Measurements from ENCODE around the gene CCDC144A.
"Not testable (repeated sequence)": the region's sequence is repeated elsewhere in the genome, so short reads cannot be mapped to it uniquely, and the experiment has no call there.

Gene CCDC144A, protein sequence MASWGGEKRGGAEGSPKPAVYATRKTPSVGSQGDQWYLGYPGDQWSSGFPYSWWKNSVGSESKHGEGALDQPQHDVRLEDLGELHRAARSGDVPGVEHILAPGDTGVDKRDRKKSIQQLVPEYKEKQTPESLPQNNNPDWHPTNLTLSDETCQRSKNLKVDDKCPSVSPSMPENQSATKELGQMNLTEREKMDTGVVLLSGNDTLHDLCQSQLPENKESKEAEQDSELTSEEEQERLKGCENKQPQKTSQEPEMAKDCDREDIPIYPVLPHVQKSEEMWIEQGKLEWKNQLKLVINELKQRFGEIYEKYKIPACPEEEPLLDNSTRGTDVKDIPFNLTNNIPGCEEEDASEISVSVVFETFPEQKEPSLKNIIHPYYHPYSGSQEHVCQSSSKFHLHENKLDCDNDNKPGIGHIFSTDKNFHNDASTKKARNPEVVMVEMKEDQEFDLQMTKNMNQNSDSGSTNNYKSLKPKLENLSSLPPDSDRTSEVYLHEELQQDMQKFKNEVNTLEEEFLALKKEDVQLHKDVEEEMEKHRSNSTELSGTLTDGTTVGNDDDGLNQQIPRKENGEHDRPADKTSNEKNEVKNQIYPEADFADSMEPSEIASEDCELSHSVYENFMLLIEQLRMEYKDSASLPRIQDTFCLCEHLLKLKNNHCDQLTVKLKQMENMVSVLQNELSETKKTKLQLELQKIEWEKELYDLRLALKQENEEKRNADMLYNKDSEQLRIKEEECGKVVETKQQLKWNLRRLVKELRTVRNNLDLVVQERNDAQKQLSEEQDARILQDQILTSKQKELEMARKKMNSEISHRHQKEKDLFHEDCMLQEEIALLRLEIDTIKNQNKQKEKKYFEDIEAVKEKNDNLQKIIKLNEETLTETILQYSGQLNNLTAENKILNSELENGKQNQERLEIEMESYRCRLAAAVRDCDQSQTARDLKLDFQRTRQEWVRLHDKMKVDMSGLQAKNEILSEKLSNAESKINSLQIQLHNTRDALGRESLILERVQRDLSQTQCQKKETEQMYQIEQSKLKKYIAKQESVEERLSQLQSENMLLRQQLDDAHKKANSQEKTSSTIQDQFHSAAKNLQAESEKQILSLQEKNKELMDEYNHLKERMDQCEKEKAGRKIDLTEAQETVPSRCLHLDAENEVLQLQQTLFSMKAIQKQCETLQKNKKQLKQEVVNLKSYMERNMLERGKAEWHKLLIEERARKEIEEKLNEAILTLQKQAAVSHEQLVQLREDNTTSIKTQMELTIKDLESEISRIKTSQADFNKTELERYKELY (N-terminal part only)

DNA sequence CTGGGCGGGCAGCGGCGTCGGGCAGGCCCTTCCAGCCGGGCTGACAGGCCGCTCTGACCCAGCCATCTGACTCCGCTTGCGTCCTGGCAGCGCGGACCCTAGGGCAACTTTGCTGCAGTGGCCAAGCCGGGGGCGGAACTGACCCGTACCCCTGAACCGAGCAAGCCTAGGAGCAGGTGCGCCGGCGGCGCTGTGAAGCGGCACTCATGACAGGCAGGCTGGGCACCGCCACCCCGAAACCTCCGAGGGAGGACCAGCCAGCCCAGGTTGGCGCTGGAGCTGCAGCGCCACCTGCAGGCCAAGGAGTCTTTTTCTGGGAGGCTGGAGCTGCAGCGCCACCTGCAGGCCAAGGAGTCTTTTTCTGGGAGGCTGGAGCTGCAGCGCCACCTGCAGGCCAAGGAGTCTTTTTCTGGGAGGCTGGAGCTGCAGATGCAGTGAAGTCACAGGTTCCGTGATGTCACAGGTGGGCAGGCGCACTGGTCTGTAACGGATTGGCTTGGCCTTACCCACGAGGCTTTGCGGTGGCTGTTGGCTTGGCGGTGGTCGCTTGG lies at the start of gene CCDC144A:
Gene CCDC144A (plus strand): TSS at position 511 of the 551 bp plus-strand sequence. CDS start 160 bp downstream, outside the sequence.
- H3K4me3 ChIP-seq (ENCODE audit: low read length in 2 of 2); H3K9me3 ChIP-seq (ENCODE audit: control insufficient read depth in 2 of 2, low read length in 2 of 2); H3K27ac ChIP-seq (ENCODE audit: low read length); H3K9ac ChIP-seq (ENCODE audit: low read length in 2 of 2); H3K36me3 ChIP-seq (ENCODE audit: control insufficient read depth in 2 of 2, insufficient read depth in 2 of 2, low read length in 2 of 2); H3K27me3 ChIP-seq (ENCODE audit: control insufficient read depth in 1 of 2, insufficient read depth in 2 of 2, low read length in 2 of 2); H3K4me1 ChIP-seq (ENCODE audit: control insufficient read depth, insufficient read depth, low read length): not testable (repeated sequence)

DNA sequence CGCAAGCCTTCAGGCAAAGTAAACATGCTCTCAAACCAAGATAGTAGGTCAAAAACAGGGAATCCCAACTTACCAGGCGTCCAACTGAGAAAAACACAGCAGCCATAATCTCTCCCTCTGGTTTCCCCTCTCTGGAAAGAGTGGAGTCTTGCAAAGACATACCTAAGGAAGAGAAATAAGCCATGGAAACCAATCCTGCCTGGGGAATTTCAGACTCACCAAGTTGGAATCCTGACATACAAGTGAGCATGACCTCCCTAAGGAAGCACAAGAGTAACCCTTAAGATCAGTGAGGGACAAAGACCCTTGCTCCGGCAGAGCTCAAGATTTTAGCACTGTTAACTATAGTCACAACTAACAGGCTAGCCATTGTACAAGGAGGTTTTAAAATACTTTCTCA lies 40.5 kb upstream of the CCDC144A start:
- H3K36me3 ChIP-seq (ENCODE audit: control insufficient read depth in 2 of 2, insufficient read depth in 2 of 2, low read length in 2 of 2), result peaks cover 3% of the 10 kb centered on the region in 2 donors
- H3K9me3 ChIP-seq (ENCODE audit: control insufficient read depth in 2 of 2, low read length in 2 of 2), result no peaks in the 10 kb centered on the region
- H3K9ac ChIP-seq (ENCODE audit: low read length in 2 of 2), result no peak overlapping the region
- no peak overlapping the region for H3K4me3 ChIP-seq (ENCODE audit: low read length in 2 of 2)
- no peaks in the 10 kb centered on the region for H3K4me1 ChIP-seq (ENCODE audit: control insufficient read depth, insufficient read depth, low read length)
- H3K27me3 ChIP-seq (ENCODE audit: control insufficient read depth in 1 of 2, insufficient read depth in 2 of 2, low read length in 2 of 2), result no peaks in the 10 kb centered on the region
- no peak overlapping the region for H3K27ac ChIP-seq (ENCODE audit: low read length)

DNA sequence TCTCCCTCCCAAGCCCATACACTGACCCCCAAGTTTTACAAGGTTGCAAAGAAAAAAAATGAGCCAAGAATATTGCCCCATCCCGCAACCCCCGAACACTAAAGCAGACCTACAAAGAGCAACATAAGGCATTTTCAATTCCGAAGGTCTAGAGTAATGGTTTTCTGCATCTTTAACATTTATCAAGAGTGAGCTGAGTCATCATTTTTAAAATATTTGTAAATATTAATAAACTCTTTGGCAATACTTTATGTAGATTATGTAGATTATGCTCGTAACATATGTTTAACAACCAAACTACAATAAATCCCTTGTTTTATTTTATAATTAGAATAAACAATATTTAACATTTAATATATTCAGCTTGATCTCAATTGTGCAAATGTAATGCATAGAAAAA lies 37.8 kb upstream of the CCDC144A start:
- Histone ChIP-seq H3K9me3 (ENCODE audit: control insufficient read depth in 2 of 2, low read length in 2 of 2) (no peaks in the 10 kb centered on the region), H3K9ac (ENCODE audit: low read length in 2 of 2) (no peak overlapping the region)

DNA sequence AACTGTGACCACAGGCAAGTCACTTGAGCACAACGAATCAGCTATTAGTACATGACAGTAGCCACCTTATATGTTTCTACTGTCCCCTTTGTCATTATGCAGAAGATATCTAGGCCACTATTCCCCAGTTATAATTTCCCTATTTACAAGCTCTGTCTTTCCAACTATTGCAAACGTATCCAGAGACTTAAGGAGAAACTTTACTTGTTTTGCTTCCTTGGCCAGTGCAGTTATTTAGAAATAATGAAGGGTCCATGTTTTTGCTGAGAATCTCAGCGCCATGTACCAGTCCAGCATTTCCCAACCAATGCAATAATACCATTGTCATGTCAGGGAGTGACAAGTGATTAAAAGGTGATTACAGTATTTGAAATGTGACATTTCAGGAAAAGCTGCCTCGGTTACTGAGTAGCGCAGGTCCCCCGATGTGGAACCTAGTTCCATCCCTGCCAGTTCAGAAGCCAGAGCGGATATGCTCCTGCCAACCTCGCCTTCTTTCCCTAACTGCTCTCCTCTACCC lies 37.1 kb upstream of the CCDC144A start:
- peak overlapping the region; percentile 74 for H3K27ac ChIP-seq (ENCODE audit: low read length)
- H3K4me1 ChIP-seq (ENCODE audit: control insufficient read depth, insufficient read depth, low read length), result no peaks in the 10 kb centered on the region
- peak overlapping the region; percentile 72 to 81 for H3K9ac ChIP-seq (ENCODE audit: low read length in 2 of 2)

More for the DNA sequence above, 37.8 kb upstream of the CCDC144A start:
- peaks cover 0 to under 1% of the 10 kb centered on the region in 2 donors for H3K36me3 ChIP-seq (ENCODE audit: control insufficient read depth in 2 of 2, insufficient read depth in 2 of 2, low read length in 2 of 2)
- no peaks in the 10 kb centered on the region for H3K27me3 ChIP-seq (ENCODE audit: control insufficient read depth in 1 of 2, insufficient read depth in 2 of 2, low read length in 2 of 2)
- no peak overlapping the region for H3K27ac ChIP-seq (ENCODE audit: low read length)
- H3K4me3 ChIP-seq (ENCODE audit: low read length in 2 of 2), result no peak overlapping the region
- H3K4me1 ChIP-seq (ENCODE audit: control insufficient read depth, insufficient read depth, low read length), result no peaks in the 10 kb centered on the region

DNA sequence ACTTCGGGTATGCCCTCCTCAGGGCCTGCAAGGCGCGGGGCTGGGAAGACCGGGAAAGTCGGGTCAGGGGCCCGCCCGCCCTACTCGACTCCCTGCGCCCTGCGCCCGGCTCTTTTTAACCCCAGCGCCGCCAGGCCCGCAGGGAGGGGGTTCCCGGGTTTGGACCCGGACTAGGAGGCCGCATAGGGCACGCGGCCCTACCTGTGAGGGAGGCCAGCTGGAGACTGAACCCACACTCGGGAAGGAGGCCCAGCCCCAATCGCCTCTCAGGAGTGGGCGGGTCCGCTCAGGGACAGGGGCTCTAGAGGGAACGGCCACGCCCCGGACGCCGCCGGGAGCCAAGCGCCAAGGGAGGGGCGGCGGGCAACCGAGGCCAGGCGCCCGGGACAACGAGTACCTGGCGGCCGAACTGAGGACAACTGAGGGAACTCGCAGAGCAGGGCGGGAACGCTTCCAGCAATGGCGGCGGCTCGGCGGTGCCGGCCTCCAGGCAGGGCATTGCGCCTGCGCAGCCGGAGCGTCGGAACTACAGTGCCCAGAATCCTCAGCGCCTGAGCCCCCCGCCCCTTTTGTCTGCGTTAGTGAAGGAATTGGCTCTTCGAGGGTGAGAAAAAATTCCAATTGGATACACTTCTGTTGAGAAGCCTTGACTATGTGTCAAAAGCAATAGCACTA lies 36.5 kb upstream of the CCDC144A start, which contains the start of gene ZNF624:
Gene ZNF624 (minus strand): TSS at position 484 of the 675 bp plus-strand sequence.
- H3K4me1 ChIP-seq (ENCODE audit: control insufficient read depth, insufficient read depth, low read length), result no peaks in the 10 kb centered on the region
- no peaks in the 10 kb centered on the region for H3K9me3 ChIP-seq (ENCODE audit: control insufficient read depth in 2 of 2, low read length in 2 of 2)
- H3K27me3 ChIP-seq (ENCODE audit: control insufficient read depth in 1 of 2, insufficient read depth in 2 of 2, low read length in 2 of 2), result no peaks in the 10 kb centered on the region
- H3K27ac ChIP-seq (ENCODE audit: low read length), result peak within 1 kb of the TSS; percentile 74
- no peaks in the 10 kb centered on the region for H3K36me3 ChIP-seq (ENCODE audit: control insufficient read depth in 2 of 2, insufficient read depth in 2 of 2, low read length in 2 of 2)
- H3K4me3 ChIP-seq (ENCODE audit: low read length in 2 of 2), result peak within 1 kb of the TSS; percentile 71 to 81
- peak within 1 kb of the TSS; percentile 72 to 81 for H3K9ac ChIP-seq (ENCODE audit: low read length in 2 of 2)

More for the DNA sequence above, 37.1 kb upstream of the CCDC144A start:
- no peaks in the 10 kb centered on the region for H3K36me3 ChIP-seq (ENCODE audit: control insufficient read depth in 2 of 2, insufficient read depth in 2 of 2, low read length in 2 of 2)
- H3K27me3 ChIP-seq (ENCODE audit: control insufficient read depth in 1 of 2, insufficient read depth in 2 of 2, low read length in 2 of 2), result no peaks in the 10 kb centered on the region
- H3K4me3 ChIP-seq (ENCODE audit: low read length in 2 of 2), result peak overlapping the region; percentile 71 to 81
- H3K9me3 ChIP-seq (ENCODE audit: control insufficient read depth in 2 of 2, low read length in 2 of 2), result no peaks in the 10 kb centered on the region

DNA sequence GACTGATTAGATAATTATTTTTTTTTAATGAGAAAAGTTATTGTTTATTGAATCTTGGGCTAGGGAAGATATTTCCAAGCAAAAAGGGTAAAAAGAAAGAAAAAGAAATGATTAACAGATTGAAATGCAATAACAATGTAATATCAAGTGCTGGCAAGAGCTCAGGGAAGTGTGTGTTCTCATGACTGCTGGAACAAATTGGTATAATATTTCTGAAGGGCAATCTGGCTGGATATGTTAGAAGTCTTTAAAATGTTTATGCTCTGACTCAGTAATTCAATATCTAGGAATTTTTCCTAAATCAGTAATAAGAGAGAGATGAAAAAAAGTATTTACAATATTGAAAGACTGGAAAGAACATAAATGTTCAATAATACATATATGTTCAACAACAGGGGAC lies 28.8 kb upstream of the CCDC144A start:
- Histone ChIP-seq H3K4me3 (ENCODE audit: low read length in 2 of 2) (no peak overlapping the region), H3K27me3 (ENCODE audit: control insufficient read depth in 1 of 2, insufficient read depth in 2 of 2, low read length in 2 of 2) (no peaks in the 10 kb centered on the region), H3K9ac (ENCODE audit: low read length in 2 of 2) (no peak overlapping the region), H3K9me3 (ENCODE audit: control insufficient read depth in 2 of 2, low read length in 2 of 2) (no peaks in the 10 kb centered on the region), H3K27ac (ENCODE audit: low read length) (no peak overlapping the region), H3K4me1 (ENCODE audit: control insufficient read depth, insufficient read depth, low read length) (no peaks in the 10 kb centered on the region), H3K36me3 (ENCODE audit: control insufficient read depth in 2 of 2, insufficient read depth in 2 of 2, low read length in 2 of 2) (no peaks in the 10 kb centered on the region)

DNA sequence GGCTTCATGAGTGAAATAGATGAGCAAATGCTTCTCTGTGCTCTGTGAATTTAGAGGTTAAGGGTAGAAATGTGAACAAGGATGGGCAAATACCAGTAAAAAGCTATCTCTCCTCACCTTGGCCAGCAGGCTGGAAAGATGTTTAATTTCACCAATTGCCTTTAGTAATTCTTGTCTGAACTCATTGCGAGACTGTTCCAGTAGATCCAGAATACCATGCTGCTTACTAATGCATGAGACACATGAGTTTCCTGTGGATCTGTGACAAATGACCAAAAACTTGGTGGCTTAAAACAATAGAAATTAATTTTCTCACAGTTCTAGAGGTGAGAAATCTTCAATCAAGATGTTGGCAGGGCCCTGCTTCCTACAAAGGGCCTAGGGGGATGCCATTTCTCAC lies 27.1 kb upstream of the CCDC144A start:
- Histone ChIP-seq H3K27me3 (ENCODE audit: control insufficient read depth in 1 of 2, insufficient read depth in 2 of 2, low read length in 2 of 2) (peaks cover 0 to 5% of the 10 kb centered on the region in 2 donors), H3K4me3 (ENCODE audit: low read length in 2 of 2) (no peak overlapping the region), H3K36me3 (ENCODE audit: control insufficient read depth in 2 of 2, insufficient read depth in 2 of 2, low read length in 2 of 2) (no peaks in the 10 kb centered on the region), H3K9me3 (ENCODE audit: control insufficient read depth in 2 of 2, low read length in 2 of 2) (no peaks in the 10 kb centered on the region), H3K27ac (ENCODE audit: low read length) (no peak overlapping the region), H3K4me1 (ENCODE audit: control insufficient read depth, insufficient read depth, low read length) (peaks cover 9% of the 10 kb centered on the region), H3K9ac (ENCODE audit: low read length in 2 of 2) (no peak overlapping the region)

DNA sequence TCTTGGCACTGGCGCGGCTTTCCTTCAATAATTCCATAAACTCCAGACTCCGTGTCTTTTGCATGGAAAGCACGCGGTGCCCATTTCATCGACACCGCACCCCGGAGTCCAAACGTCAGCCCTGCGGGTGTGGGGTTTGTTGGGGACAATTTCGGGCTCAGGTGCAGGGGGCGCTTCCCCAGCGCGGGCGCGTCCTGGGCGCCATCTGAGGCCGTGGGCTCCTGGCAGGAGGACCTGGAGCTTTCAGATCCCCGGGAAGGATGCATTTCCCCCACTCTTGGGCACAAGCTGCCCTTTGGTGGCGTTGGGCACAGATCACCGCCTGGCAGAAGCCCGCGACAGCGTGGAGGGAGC lies 23.5 kb upstream of the CCDC144A start:
- peak overlapping the region in 1 of 2 donors; percentile 59 for H3K4me3 ChIP-seq (ENCODE audit: low read length in 2 of 2)
- not testable (repeated sequence) for H3K9me3 ChIP-seq (ENCODE audit: control insufficient read depth in 2 of 2, low read length in 2 of 2); H3K27me3 ChIP-seq (ENCODE audit: control insufficient read depth in 1 of 2, insufficient read depth in 2 of 2, low read length in 2 of 2); H3K27ac ChIP-seq (ENCODE audit: low read length); H3K4me1 ChIP-seq (ENCODE audit: control insufficient read depth, insufficient read depth, low read length); H3K9ac ChIP-seq (ENCODE audit: low read length in 2 of 2); H3K36me3 ChIP-seq (ENCODE audit: control insufficient read depth in 2 of 2, insufficient read depth in 2 of 2, low read length in 2 of 2)

DNA sequence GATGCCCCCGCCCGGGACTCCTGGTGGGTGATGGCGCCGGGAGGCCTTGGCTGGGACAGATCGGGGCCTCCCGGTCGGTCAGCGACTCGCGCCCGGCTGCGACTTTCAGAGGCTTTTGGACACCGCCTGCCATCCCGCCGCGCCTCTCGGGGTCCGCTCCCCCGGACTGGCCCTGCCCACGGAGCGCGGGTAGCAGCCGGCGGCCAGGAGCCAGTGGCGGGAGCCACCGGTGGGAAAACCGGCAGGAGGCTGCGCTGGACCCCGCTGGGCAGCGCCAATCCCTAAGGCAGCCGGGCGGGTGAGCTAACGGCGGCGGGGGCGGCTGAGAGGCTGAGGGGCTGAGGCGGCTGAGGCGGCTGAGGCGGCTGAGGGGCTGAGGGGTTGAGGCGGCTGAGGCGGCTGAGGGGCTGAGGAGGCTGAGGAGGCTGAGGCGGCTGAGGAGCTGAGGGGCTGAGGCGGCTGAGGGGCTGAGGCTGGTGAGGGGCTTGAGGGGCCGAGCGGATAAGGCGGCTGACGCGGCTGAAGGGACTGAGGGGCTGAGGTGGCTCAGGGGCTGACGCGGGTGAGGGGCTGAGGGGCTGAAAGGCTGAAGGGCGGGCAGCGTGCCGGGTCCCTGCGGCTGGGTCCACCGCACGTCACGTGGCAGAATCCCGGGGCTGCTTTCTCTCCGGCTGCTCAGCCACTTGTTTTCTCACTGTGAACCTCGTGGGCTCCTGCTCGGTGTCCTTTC lies 23.0 kb upstream of the CCDC144A start:
- H3K36me3 ChIP-seq (ENCODE audit: control insufficient read depth in 2 of 2, insufficient read depth in 2 of 2, low read length in 2 of 2); H3K27me3 ChIP-seq (ENCODE audit: control insufficient read depth in 1 of 2, insufficient read depth in 2 of 2, low read length in 2 of 2); H3K27ac ChIP-seq (ENCODE audit: low read length); H3K9ac ChIP-seq (ENCODE audit: low read length in 2 of 2); H3K4me1 ChIP-seq (ENCODE audit: control insufficient read depth, insufficient read depth, low read length); H3K9me3 ChIP-seq (ENCODE audit: control insufficient read depth in 2 of 2, low read length in 2 of 2): not testable (repeated sequence)
- H3K4me3 ChIP-seq (ENCODE audit: low read length in 2 of 2), result peak overlapping the region in 1 of 2 donors; percentile 59

Measured in stomach smooth muscle (tissue), 2 donors.